GM18907 (cell line): ENCODE data around the gene ARL3.
A peak's percentile ranks its signal among the peaks of the same experiment; 100 is the strongest.

Experiments
- ATAC-seq: cut with Tn5 transposase; IDR thresholded peaks from one replicate; pipeline ENCODE4 v1.9.1; 2021; ENCODE audit warnings: mild to moderate bottlenecking, moderate library complexity; ENCODE audit not compliant: unreplicated experiment

The ARL3 gene

GRCh38 chr10:102642736-102643335 is 71.4 kb downstream of the ARL3 start:
- no peak for ATAC-seq

GRCh38 chr10:102641880-102642735 is 72.1 kb downstream of the ARL3 start:
- ATAC-seq = peak; percentile 45

GRCh38 chr10:102641402-102641801 is 72.8 kb downstream of the ARL3 start:
- ATAC-seq = no peak

- ATAC-seq = no peak
Observed at GRCh38 chr10:102639537-102639936, 74.7 kb downstream of the ARL3 start.

- no peak for ATAC-seq
Observed at GRCh38 chr10:102635377-102635776, 78.8 kb downstream of the ARL3 start.

- no peak for ATAC-seq
Observed at GRCh38 chr10:102634686-102635085, 79.5 kb downstream of the ARL3 start.

- no peak for ATAC-seq
Observed at GRCh38 chr10:102633848-102634247, 80.3 kb downstream of the ARL3 start.

- no peak for ATAC-seq
Observed at GRCh38 chr10:102633287-102633686, 80.9 kb downstream of the ARL3 start.

GRCh38 chr10:102632394-102633111 is 81.6 kb downstream of the ARL3 start:
- no peak for ATAC-seq

GRCh38 chr10:102631525-102632393 is 82.4 kb downstream of the ARL3 start:
- no peak for ATAC-seq

GRCh38 chr10:102630663-102631062 is 83.5 kb downstream of the ARL3 start:
- no peak for ATAC-seq

- ATAC-seq = no peak
Observed at GRCh38 chr10:102629661-102630614, 84.3 kb downstream of the ARL3 start.

GRCh38 chr10:102628451-102628911 is 85.7 kb downstream of the ARL3 start:
- ATAC-seq = no peak

- no peak for ATAC-seq
Observed at GRCh38 chr10:102627736-102628293, 86.4 kb downstream of the ARL3 start.

- no peak for ATAC-seq
Observed at GRCh38 chr10:102627291-102627735, 86.9 kb downstream of the ARL3 start.

- no peak for ATAC-seq
Observed at GRCh38 chr10:102626026-102626685, 88.0 kb downstream of the ARL3 start.

- ATAC-seq = no peak
Observed at GRCh38 chr10:102624751-102625645, 89.2 kb downstream of the ARL3 start.

- no peak for ATAC-seq
Observed at GRCh38 chr10:102624094-102624493, 90.1 kb downstream of the ARL3 start.
